Kasumi-1 (cell line): ENCODE measurements around the gene HASPIN.

Experiments used
- DNase-seq, 2 experiments: peaks; one replicate each; lab custom pipeline; 2025; lab: John Stamatoyannopoulos, UW

The HASPIN gene

GRCh38 chr17:3723556-3724377 is at the start of gene HASPIN:
Gene HASPIN, plus strand, starts transcription at chr17:3723903. Its CDS starts 33 bp downstream, at chr17:3723936.
- DNase-seq, result peak; percentile 51 to 56

- no peak for DNase-seq
Observed at GRCh38 chr17:3675886-3676285, 47.8 kb upstream of the HASPIN start.

GRCh38 chr17:3678095-3678820 is 45.4 kb upstream of the HASPIN start:
- no peak for DNase-seq

- DNase-seq, result no peak
Observed at GRCh38 chr17:3678821-3679530, 44.7 kb upstream of the HASPIN start.

- DNase-seq, result no peak
Observed at GRCh38 chr17:3679531-3680126, 44.1 kb upstream of the HASPIN start.

GRCh38 chr17:3681057-3681456 is 42.6 kb upstream of the HASPIN start:
- DNase-seq, result no peak

- DNase-seq, result no peak
Observed at GRCh38 chr17:3681565-3681964, 42.1 kb upstream of the HASPIN start.

GRCh38 chr17:3682033-3682432 is 41.7 kb upstream of the HASPIN start:
- no peak for DNase-seq

- peak; percentile 12 to 33 for DNase-seq
Observed at GRCh38 chr17:3683054-3683511, 40.6 kb upstream of the HASPIN start.

- no peak for DNase-seq
Observed at GRCh38 chr17:3685174-3685573, 38.5 kb upstream of the HASPIN start.

- no peak for DNase-seq
Observed at GRCh38 chr17:3688027-3688553, 35.6 kb upstream of the HASPIN start.

GRCh38 chr17:3688852-3689261 is 34.8 kb upstream of the HASPIN start:
- DNase-seq, result no peak

- no peak for DNase-seq
Observed at GRCh38 chr17:3689262-3690093, 34.2 kb upstream of the HASPIN start.

- no peak for DNase-seq
Observed at GRCh38 chr17:3690094-3690715, 33.5 kb upstream of the HASPIN start.

GRCh38 chr17:3691617-3692067 is 32.1 kb upstream of the HASPIN start:
- DNase-seq, result no peak

- no peak for DNase-seq
Observed at GRCh38 chr17:3692346-3692745, 31.4 kb upstream of the HASPIN start.

- DNase-seq, result no peak
Observed at GRCh38 chr17:3693141-3693540, 30.6 kb upstream of the HASPIN start.

- DNase-seq, result no peak
Observed at GRCh38 chr17:3693829-3694231, 29.9 kb upstream of the HASPIN start.

GRCh38 chr17:3695129-3695722 is 28.5 kb upstream of the HASPIN start:
- DNase-seq, result no peak
